AG04450 (cell line): Measurements from ENCODE around the gene ZNF652. TPM values are rescaled to one million over a fixed set of nuclear protein-coding genes. Genes with fewer than 3 reads are reported as not detected.

ENCODE experiments used
- CTCF ChIA-PET: fragments of 300-600, 350-600 bp; formaldehyde crosslinking; extraction: SDS; loops from one replicate; lab custom pipeline; 2022; ENCODE audit warnings: antibody characterized with exemption, inconsistent platforms; lab: Charles Lee
- POLR2A ChIA-PET: fragments of 350-600 bp; formaldehyde crosslinking; extraction: SDS; loops from one replicate; lab custom pipeline; 2021; ENCODE audit warnings: antibody characterized with exemption, inconsistent platforms; lab: Yijun Ruan, JAX
- DNase-seq: peaks from one replicate; pipeline ENCODE4 v3.0.0-alpha.2; 2011; ENCODE audit warnings: low read depth, low spot score
- H3K27ac ChIP-seq: one replicate; pipeline ENCODE4 v1.5.1; 2012; ENCODE audit warnings: low read depth, low read length, control low read depth
- H3K27me3 ChIP-seq: one replicate; pipeline ENCODE4 v1.6.0; 2012; ENCODE audit warnings: low read length; ENCODE audit not compliant: control insufficient read depth, insufficient read depth
- H3K4me3 ChIP-seq: 2 replicates; pipeline ENCODE4 v1.5.1; 2011; ENCODE audit warnings: mild to moderate bottlenecking, low read depth, low read length, control low read depth
- H3K9me3 ChIP-seq: 2 replicates; pipeline ENCODE4 v1.5.1; 2012; ENCODE audit warnings: low read length; ENCODE audit not compliant: control insufficient read depth, insufficient read depth
- polyA plus RNA-seq: library from polyadenylated mRNA; depleted of rRNA; stranded (reverse); fragments of >200 nt; gene quantifications from 2 replicates; pipeline ENCODE4 v1.2.3, GENCODE V29; 2011
- TF ChIP-seq, protein P1 (sequence below): IDR thresholded peaks from 2 replicates; pipeline ENCODE4 v1.5.1; 2011; ENCODE audit warnings: low read depth, low read length, control low read depth, inconsistent platforms

ZNF652 gene
- polyA plus RNA-seq, 1 experiment: 9.0 TPM

DNA sequence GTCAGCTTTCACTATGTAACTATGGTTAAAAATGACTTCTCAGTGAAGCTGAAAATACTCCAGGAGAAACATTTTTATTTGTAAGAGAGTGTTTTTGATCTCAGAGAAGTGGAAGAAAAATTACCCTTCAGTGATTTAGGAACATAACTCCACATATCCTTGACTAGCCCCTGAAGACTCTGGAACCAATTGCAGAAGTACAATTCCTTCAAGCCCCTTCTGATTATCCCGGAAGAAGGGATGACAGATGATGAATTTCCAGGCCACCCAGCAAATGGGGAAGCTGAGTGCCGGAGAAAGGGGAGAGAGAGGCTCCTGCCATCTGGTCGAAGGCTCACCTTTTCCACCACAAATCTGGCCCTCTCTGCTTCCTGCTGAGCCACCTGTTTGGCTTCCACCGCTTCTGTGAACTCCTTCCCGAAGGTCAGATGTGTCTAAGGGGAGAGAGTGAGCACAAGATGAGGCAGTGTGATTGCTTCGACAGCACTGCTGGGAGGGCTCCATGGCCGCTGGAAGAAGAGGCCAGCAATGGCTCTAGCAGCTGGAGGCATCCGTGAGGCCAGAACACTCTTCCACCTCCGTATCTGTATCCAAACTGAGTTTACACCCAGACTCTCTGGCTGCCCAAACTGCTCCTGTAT lies 44.5 kb upstream of the ZNF652 start:
- H3K9me3 ChIP-seq: no peaks in the 10 kb centered on the region
- H3K27ac ChIP-seq: no peak overlapping the region
- no peaks in the 10 kb centered on the region for H3K27me3 ChIP-seq
- no peak for DNase-seq
- ChIA-PET POLR2A (no interaction called here), CTCF (interaction anchor here (0.9 to 1.3 kb wide), 2 partner anchors 96 to 150 kb away, joined by 3 read pairs; no protein-coding TSS in a partner anchor)
- H3K4me3 ChIP-seq: no peak overlapping the region
- TF ChIP-seq, protein P1, sequence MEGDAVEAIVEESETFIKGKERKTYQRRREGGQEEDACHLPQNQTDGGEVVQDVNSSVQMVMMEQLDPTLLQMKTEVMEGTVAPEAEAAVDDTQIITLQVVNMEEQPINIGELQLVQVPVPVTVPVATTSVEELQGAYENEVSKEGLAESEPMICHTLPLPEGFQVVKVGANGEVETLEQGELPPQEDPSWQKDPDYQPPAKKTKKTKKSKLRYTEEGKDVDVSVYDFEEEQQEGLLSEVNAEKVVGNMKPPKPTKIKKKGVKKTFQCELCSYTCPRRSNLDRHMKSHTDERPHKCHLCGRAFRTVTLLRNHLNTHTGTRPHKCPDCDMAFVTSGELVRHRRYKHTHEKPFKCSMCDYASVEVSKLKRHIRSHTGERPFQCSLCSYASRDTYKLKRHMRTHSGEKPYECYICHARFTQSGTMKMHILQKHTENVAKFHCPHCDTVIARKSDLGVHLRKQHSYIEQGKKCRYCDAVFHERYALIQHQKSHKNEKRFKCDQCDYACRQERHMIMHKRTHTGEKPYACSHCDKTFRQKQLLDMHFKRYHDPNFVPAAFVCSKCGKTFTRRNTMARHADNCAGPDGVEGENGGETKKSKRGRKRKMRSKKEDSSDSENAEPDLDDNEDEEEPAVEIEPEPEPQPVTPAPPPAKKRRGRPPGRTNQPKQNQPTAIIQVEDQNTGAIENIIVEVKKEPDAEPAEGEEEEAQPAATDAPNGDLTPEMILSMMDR: no peak

DNA sequence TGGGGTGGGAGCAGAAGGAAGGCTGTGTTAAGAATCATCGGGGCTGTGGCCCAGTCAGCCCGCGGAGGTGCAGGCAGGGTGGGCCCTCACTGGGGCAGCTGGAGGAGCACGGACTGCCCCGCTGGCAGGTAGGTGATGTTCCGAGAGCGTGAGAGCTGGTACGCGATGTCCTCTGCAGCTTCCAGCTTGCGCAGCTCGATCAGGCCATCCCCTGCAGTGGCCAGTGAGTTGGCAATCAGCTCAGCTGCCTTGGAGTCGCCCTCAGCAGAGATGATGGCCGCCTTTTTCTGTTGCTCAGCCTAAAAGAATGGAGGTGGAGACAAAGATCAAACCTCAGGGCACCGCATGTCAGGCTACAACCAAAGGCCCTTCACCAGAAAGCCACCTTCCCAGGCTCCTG lies 42.9 kb upstream of the ZNF652 start:
- no peaks in the 10 kb centered on the region for H3K9me3 ChIP-seq

DNA sequence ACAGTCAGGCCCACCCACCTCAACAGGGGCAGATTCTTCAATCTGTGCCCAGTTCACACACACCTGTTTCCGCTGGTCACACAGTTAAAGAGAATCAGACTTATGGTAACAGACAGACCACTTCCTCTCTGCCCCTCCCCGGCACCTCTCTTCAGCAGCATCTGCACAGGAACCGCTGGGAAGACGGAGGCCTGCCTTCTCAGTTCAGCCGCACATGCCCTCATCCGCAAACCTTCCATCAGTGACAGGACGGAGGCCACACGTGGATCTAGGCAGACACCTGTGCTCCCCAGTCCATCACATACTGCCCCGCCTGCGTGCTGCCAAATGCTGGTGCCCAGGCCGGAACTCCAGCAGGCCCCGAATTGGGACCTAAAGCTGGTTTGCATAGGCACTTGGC lies 42.3 kb upstream of the ZNF652 start:
- TF ChIP-seq, protein P1: no peak
- ChIA-PET CTCF (no interaction called here), POLR2A (no interaction called here)
- Histone ChIP-seq H3K27me3 (no peaks in the 10 kb centered on the region), H3K9me3 (no peaks in the 10 kb centered on the region), H3K4me3 (no peak overlapping the region), H3K27ac (no peak overlapping the region)
- DNase-seq: no peak

More for the DNA sequence above, 42.9 kb upstream of the ZNF652 start:
- ChIA-PET POLR2A (no interaction called here), CTCF (interaction anchor here (1.0 kb wide), 1 partner anchor 151 kb away, joined by 3 read pairs; no protein-coding TSS in a partner anchor)
- DNase-seq: no peak
- H3K4me3 ChIP-seq: no peak overlapping the region
- H3K27ac ChIP-seq: no peak overlapping the region
- H3K27me3 ChIP-seq: no peaks in the 10 kb centered on the region
- TF ChIP-seq, protein P1: no peak

DNA sequence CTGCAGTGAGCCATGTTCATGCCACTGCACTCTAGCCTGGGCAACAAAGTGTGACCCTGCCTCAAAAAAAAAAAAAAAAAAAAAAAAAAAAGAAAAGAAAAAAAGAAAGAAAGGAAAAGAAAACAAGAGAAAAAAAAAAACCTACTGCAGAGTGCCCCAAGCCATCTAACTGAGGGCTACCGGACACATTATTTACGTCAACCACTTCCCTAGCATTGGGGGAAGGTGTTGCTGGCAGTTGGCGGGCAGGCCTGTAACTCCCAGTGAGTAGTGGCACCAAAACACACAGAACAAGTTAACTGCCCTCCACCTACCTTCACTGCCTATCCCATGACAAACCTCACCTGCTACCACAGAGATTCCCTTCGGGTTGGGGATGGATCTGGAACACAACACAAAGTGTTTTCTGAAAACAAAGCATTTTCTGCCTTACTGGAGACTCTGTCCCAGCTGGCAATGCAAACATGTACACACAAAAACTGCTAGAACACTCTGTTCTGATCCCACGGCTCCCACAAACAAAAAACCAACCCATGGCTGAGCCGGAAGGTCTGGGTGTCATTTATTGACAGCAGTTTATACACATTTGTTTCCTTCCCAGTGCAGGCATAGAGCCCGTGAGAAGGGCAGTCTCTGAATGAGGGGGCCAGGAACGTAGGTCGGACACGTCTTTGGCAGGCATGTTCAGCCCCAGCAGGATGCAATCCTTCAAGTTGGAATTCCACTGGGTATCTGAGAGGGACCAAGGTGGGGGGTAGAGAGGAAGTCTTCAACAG lies 41.7 kb upstream of the ZNF652 start:
- no peak for DNase-seq
- Histone ChIP-seq H3K27ac (no peak overlapping the region), H3K4me3 (no peak overlapping the region), H3K27me3 (no peaks in the 10 kb centered on the region), H3K9me3 (no peaks in the 10 kb centered on the region)
- ChIA-PET POLR2A (no interaction called here), CTCF (no interaction called here)
- TF ChIP-seq, protein P1: no peak

DNA sequence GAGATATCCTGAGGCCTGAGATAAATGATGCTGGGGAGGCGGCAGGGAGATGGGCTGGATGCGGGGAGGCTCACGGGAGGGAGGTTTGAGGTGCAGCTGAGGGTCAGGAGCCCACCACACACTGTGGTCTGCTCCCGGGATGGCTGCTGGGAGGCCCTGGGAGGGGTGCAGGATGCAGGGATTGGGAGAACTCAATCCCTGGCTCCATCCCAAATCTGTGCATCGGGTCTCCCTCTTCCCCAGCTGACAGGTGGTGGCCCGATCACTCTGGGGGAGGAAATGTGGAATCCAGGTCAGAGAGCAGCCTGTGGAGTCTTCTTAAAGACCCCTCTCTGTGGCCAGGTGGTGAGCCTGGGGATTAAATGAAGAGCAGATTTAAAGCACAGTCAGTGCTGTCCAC lies 40.7 kb upstream of the ZNF652 start:
- ChIA-PET CTCF (no interaction called here), POLR2A (no interaction called here)
- Histone ChIP-seq H3K4me3 (no peak overlapping the region), H3K27me3 (no peaks in the 10 kb centered on the region), H3K9me3 (no peaks in the 10 kb centered on the region), H3K27ac (no peak overlapping the region)
- TF ChIP-seq, protein P1: no peak
- no peak for DNase-seq
